GM18507 (cell line): ENCODE results near the gene MEP1A.
"Not testable (repeated sequence)": the region's sequence is repeated elsewhere in the genome, so short reads cannot be mapped to it uniquely, and the experiment has no call there.

Experiments used
- DNase-seq: peaks from one replicate; pipeline ENCODE4 v3.0.0; 2011; ENCODE audit warnings: low read depth; ENCODE audit not compliant: insufficient read length; ENCODE audit errors: extremely low spot score
- FAIRE-seq: peaks from 2 replicates; lab custom pipeline; 2011; peaks lifted over from hg19 to GRCh38; lab: Jason Lieb, UNC

MEP1A gene

DNA sequence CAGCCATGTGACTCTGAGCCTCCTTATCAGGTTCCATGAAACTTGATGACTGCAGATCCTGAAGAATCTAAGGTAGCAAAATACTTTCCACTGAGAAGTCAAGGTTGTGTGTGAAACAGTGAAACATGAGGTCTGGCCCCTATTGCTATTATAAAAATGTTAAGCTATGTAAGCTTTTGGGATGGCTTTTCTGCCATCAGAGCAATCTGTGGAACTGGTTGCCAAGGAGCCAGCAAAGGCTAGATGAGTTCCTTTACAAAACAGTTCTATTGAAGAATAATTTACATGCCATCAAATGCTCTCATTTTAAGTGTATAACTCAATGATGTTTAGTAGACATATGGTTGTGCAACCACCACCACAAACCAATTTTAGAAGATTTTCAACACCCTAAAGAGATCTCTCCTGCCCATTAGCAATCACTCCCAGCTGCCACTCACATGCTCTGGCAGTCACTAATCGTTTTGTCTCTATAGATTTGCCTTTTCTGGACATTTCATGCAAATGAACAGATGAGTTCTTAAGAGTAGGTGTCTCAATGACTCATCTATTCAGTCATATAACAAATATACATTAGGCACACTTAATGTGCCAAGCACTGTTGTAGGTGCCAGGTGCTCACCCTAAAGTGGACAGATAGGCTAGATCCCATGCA is 19.9 kb upstream of the MEP1A start:
- no peak for FAIRE-seq

DNA sequence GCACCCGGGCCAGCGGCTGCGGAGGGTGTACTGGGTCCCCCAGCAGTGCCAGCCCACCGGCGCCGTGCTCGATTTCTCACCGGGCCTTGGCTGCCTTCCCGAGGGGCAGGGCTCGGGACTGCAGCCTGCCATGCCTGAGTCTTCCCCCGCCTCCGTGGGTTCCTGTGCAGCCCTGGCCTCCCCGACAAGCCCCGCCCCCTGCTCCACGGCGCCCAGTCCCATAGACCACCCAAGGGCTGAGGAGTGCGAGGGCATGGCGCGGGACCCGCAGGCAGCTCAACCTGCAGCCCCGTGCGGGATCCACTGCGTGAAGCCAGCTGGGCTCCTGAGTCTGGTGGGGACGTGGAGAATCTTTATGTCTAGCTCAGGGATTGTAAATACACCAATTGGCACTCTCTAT is 18.5 kb upstream of the MEP1A start:
- not testable (repeated sequence) for DNase-seq, FAIRE-seq

More for the DNA sequence above, 19.9 kb upstream of the MEP1A start:
- no peak for DNase-seq

DNA sequence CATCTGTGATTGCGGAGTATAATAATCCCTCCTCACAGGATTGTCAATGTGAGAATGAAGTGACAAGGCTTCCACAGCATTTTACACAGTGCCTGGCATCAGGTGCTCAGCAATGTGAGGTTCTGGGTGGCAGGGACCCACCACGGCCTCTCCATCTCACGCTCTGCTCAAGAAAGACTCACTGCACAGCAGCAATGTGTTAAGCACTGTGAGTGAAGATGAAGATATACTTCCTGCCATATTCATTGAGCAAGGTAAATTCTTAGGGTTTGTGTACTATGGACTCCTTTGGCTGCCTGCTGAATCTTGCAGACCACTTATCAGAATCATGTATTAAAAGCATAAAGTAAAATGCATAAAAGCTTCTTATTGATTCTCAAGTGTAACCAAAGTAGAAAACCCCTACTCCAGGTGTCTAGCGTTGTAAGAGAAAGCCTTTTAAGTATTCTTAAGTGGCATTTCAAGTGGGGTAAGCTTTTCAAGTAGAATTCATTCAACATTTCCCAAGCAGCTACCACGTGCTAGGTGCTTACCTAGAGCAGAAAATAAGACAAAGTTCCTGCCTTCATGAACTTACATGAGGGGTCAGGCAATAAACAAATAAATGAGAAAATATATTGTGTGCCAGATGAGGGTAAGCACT is 17.0 kb upstream of the MEP1A start:
- FAIRE-seq (no peak), DNase-seq (no peak)

DNA sequence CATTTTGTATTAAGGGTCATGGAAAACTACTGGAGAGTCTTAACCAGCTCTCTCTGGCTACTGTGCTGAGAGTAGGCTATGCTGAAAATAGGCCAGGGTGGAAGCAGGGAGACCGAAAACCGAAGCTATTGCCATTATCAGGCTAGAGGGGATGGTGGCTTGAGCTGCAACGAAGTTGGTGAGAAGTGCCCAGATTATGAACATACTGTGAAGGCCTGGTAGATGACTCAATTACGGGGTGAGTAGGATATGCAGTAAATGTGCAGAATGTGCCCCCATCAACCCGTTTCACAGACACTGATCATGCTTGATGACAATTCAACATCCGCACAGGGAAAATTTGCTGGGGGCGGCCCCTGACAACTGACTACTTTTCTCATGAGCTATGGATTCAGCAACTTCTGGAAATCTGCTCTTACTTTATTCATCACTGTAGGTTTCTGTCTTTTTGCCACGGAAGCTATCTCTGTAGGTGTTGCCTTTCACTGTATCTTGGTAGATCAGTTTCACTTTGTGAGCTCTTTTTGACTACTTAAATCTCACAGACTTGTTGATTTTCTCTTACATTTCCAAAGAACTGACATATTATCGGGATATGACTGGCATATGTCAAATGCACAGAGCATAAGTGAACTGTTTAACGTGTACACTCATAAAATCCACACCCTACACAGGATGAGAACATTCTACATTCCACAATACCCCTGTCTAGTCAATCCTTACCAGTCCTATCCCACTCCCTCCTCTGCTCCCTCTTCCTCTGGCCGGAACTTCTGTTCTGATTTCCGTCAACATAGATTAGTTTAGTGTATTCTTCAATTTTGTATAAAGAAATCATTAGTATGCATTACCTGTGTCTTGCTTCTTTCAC is 15.5 kb upstream of the MEP1A start:
- FAIRE-seq: no peak
- DNase-seq: no peak

- FAIRE-seq: no peak
- no peak for DNase-seq
Measured at GRCh38 chr6:46781478-46782378, 11.5 kb upstream of the MEP1A start.

- DNase-seq (no peak), FAIRE-seq (no peak)
Measured at GRCh38 chr6:46784535-46784934, 8.7 kb upstream of the MEP1A start.

- DNase-seq (no peak), FAIRE-seq (no peak)
Measured at GRCh38 chr6:46787871-46788540, 5.2 kb upstream of the MEP1A start.

GRCh38 chr6:46788791-46789190 is 4.4 kb upstream of the MEP1A start:
- DNase-seq (no peak), FAIRE-seq (no peak)

- FAIRE-seq: no peak
- no peak for DNase-seq
Measured at GRCh38 chr6:46789434-46790354, 3.5 kb upstream of the MEP1A start.

DNA sequence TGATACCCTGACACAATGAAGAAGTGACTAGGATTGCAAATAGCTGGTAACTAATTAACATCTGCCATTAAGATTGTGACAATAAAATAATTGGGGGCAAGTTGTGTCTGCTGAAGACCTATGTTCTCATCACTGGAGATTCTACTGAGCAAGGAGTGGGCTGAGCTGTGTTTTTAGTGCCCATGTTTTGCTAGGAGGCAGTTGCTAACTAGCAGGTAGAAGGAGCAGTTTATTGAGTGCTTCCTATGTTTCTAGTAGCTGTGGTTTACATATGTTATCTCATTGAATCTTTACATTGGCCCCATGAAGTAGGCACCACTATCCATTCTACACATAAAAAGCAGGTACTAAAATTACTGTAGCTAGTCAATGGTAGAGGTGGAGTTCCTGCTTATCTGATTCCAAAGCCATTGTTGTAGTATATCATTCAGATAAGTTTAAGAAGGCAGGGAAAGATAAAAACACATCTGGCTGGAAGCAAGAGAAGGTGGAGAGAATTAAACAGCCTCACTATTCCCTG is 2.8 kb upstream of the MEP1A start:
- FAIRE-seq (no peak), DNase-seq (no peak)

GRCh38 chr6:46792635-46793034 is 554 bp upstream of the MEP1A start:
- FAIRE-seq (no peak), DNase-seq (no peak)

- DNase-seq: no peak
- FAIRE-seq: no peak
Measured at GRCh38 chr6:46794068-46794467, 879 bp downstream of the MEP1A start.

GRCh38 chr6:46795816-46796215 is 2.6 kb downstream of the MEP1A start:
- no peak for FAIRE-seq
- no peak for DNase-seq

- no peak for DNase-seq
- no peak for FAIRE-seq
Measured at GRCh38 chr6:46796848-46797580, 3.8 kb downstream of the MEP1A start.

GRCh38 chr6:46799657-46800056 is 6.5 kb downstream of the MEP1A start:
- no peak for FAIRE-seq

GRCh38 chr6:46808806-46809205 is 15.6 kb downstream of the MEP1A start:
- FAIRE-seq (no peak), DNase-seq (no peak)

More at GRCh38 chr6:46799657-46800056, 6.5 kb downstream of the MEP1A start:
- no peak for DNase-seq

DNA sequence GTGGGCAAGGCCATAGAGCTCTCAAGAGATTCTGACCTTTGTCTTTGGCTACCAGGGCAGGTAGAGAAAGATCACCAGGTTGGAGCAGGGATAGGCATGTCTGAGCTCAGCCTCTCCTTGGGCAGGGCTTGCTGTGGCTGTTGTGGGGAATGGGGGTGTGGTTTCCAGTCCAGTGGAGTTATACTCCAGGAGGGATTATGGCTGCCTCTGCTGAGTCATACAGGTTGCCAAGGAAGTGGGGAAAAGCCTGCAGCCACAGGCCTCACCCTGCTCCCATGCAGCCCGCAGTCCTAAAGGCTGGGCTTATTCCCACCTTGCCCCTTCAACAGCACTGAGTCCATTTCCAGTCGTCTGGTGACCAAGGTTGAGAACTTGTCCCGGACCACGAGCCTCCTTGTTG is 21.9 kb downstream of the MEP1A start:
- DNase-seq: no peak
- FAIRE-seq: no peak
